Omental fat pad (tissue), 4 donors: ENCODE data around the gene ATF1. TPM values are rescaled to one million over a fixed set of nuclear protein-coding genes. Genes with fewer than 3 reads are reported as not detected.

Experiments
- ATAC-seq: fragments of 150-250 bp; one replicate; pipeline ENCODE4 v1.9.1; 2016; ENCODE audit warnings: mild to moderate bottlenecking, moderate library complexity; ENCODE audit not compliant: low FRiP score
- DNase-seq: peaks from one replicate; pipeline ENCODE4 v3.0.0-alpha.2; 2019; ENCODE audit warnings: low spot score
- CTCF ChIP-seq, 3 donors: fragments of 450-650 bp; IDR thresholded peaks; one replicate each; pipeline ENCODE4 v1.5.1; 2016 to 2017; ENCODE audit warnings: antibody characterized with exemption in 3 of 3, mild to moderate bottlenecking in 3 of 3, moderate library complexity in 2 of 3
- total RNA-seq, 4 donors: library from RNA; depleted of rRNA; stranded (reverse); fragments of >200 nt; gene quantifications; one replicate each; pipeline ENCODE4 v1.1.0, GENCODE V29; 2016

The ATF1 gene
- total RNA-seq, 4 donors from 2014 or later: 17.0 to 23.3 (median 18.1) TPM

DNA sequence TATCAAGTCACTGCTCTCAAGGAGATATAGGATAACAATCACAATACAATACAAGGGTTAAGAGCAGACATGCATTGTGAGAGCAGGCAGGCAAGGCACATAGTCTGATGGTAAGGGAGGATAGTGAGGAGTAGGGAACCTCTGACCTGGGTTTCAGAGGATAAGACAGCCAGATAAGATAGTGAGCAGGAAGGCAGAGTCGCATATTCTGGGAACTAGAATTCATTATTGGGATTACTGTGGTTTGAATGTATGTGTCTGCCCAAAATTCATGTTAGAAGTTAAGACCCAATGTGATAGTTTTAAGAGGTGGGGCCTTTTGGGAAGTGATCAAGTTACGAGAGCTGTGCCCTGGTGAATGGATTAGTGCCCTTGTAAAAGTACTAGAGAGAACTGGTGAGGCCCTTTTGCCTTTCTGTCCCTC, 14.4 kb upstream of the ATF1 start:
- no peak for TF ChIP-seq CTCF (IDR thresholded peaks at IDR 0.05)
- no peak for ATAC-seq
- DNase-seq: no peak

GRCh38 chr12:50750366-50750765, 13.5 kb upstream of the ATF1 start:
- ATAC-seq (no peak), DNase-seq (no peak)
- no peak for TF ChIP-seq CTCF (IDR thresholded peaks at IDR 0.05)

DNA sequence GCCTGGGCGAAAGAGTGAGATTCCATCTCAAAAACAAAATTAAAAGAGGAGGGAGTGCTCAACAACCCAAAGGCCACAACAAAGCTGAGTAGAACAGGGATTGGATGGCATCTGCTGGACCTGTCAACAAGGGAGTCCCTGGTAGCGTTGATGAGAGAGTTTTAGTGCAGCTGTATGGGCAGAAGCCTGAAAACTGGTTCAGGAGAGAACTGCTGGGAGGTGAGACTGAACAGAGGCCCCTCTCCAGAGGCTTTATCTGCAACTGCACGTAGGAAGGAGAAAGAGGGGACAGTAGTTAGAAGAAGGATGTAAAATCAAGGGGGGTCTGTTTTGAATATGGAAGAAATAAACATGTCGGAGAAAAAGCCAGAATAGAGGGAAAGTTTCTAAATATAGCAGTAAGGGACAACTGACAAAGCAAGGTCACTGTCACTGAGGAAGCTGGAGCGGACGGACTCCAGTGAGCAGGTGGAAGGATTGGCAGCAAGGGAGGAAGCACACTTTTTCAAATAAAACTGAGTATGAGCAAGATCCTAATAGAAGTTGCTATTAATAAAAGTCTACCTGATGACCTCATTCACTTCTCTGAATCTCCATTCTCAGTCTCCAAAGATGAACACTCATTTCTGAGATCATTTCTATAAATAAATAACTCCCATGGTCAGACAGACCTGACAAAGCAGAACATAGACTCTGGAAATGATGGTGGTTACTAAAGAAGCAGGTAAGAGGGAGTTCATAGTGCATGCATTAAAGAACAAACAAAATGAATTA, 11.8 kb upstream of the ATF1 start:
- ATAC-seq: no peak
- TF ChIP-seq CTCF (IDR thresholded peaks at IDR 0.05): no peak
- no peak for DNase-seq

- TF ChIP-seq CTCF (IDR thresholded peaks at IDR 0.05): no peak
- DNase-seq (no peak), ATAC-seq (no peak)
Measured at GRCh38 chr12:50753232-50753769, 10.6 kb upstream of the ATF1 start.

- DNase-seq (no peak), ATAC-seq (peak; percentile 63)
- no peak for TF ChIP-seq CTCF (IDR thresholded peaks at IDR 0.05)
Measured at GRCh38 chr12:50764286-50765094, 589 bp downstream of the ATF1 start.

DNA sequence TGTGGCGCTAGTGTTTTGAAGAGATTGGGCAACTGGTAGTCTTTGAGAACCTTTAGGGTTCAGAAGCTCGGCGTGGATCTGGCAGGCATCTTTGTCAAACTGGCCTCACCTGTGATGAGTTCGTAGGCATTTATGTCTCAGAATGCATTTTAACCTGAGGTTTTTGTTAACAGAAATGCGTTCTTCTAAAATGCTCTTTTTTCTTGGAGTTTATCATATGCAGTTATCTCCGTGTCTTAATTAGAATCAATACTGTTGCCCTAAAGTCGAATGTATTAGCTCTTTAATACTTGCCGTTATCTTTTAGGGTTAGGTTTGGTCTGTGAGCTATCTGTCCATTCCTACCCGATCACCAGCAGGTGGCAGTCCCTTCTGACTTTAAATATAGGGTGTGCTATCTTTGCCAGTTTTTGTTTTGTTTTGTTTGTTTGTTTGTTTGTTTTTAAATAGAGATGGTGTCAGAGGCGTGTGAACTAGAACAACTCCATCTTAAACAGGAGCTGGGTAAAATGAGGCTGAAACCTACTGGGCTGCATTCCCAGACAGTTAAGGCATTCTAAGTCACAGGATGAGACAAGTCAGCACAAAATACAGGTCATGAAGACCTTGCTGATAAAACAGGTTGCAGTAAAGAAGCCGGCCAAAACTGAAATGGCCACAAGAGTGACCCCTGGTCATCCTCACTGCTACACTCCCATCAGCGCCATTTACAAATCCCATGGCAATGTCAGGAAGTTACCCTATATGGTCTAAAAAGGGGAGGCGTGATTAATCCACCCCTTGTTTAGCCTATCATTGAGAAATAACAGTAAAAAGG, 1.4 kb downstream of the ATF1 start:
- ATAC-seq (no peak), DNase-seq (no peak)
- peak in 1 of 3 donors; percentile 2 for TF ChIP-seq CTCF (IDR thresholded peaks at IDR 0.05)
